Suprapubic skin (tissue), 3 donors: ENCODE data around the gene SMIM36.

Source experiments
- CTCF ChIP-seq, 2 donors: fragments of 200-600 bp in 1 of 2; fragments of 450-650 bp in 1 of 2; sonication (generic) in 1 of 2; IDR thresholded peaks; one replicate each; pipeline ENCODE4 v1.5.1; 2016 to 2019; ENCODE audit warnings: antibody characterized with exemption in 2 of 2, mild to moderate bottlenecking in 1 of 2, moderate library complexity in 1 of 2
- EP300 ChIP-seq: sonication (generic); formaldehyde crosslinking; IDR thresholded peaks from one replicate; pipeline ENCODE4 v1.6.1; 2017; ENCODE audit warnings: antibody characterized with exemption

- TF ChIP-seq CTCF (IDR thresholded peaks at IDR 0.05) (no peak), EP300 (no peak)
Measured at GRCh38 chr17:55420067-55420775, 91.0 kb downstream of the SMIM36 start.
